GM12878 (cell line): ENCODE results near the gene MNAT1. TPM values are rescaled to one million over a fixed set of nuclear protein-coding genes. Genes with fewer than 3 reads are reported as not detected.

Experiments used
- ATAC-seq: fragments of 200-7000 bp; cut with Tn5 transposase; 3 replicates; pipeline ENCODE4 v1.9.1; 2020; ENCODE audit warnings: mild to moderate bottlenecking, moderate library complexity
- BruUV-seq: library from RNA; stranded (reverse); fragments of 400-500 nt; replicated peaks from 2 replicates; lab custom pipeline; 2021; lab: Mats Ljungman, UMichigan
- CTCF ChIA-PET: fragments of 300-600 bp; sonication (Branson Sonifier 250); formaldehyde crosslinking; extraction: SDS; loops from one replicate; lab custom pipeline; 2021; ENCODE audit warnings: inconsistent platforms; lab: Yijun Ruan, JAX
- POLR2A ChIA-PET: fragments of 350-600 bp; formaldehyde crosslinking; extraction: SDS; loops from one replicate; lab custom pipeline; 2021; ENCODE audit warnings: inconsistent platforms; lab: Charles Lee
- RAD21 ChIA-PET: fragments of 300-600 bp; sonication (Branson Sonifier 250); formaldehyde crosslinking; loops from one replicate; lab custom pipeline; 2023; ENCODE audit warnings: antibody characterized with exemption; ENCODE audit not compliant: unreplicated experiment; lab: Charles Lee
- SMC1A ChIA-PET: fragments of 300-600 bp; sonication (Branson Sonifier 250); formaldehyde crosslinking; loops from one replicate; lab custom pipeline; 2023; ENCODE audit not compliant: unreplicated experiment, uncharacterized antibody; lab: Charles Lee
- DNase-seq: peaks from one replicate; pipeline ENCODE4 v3.0.0-alpha.2; 2011; ENCODE audit warnings: low read depth, low spot score
- FAIRE-seq: peaks from 3 replicates; lab custom pipeline; 2011; peaks lifted over from hg19 to GRCh38; lab: Jason Lieb, UNC
- H2AFZ ChIP-seq: 2 replicates; pipeline ENCODE4 v1.6.0; 2011; ENCODE audit warnings: low read depth, low read length, control low read depth; ENCODE audit not compliant: control insufficient read depth
- H3K27ac ChIP-seq: 2 replicates; pipeline ENCODE4 v1.5.1; 2011; ENCODE audit warnings: control low read depth; ENCODE audit not compliant: control insufficient read depth, insufficient read depth
- H3K27me3 ChIP-seq, 2 experiments: replicated peaks in 1 of 2; 2 replicates each; pipeline versions ENCODE4 v1.6.0 to v1.6.1; 2011; ENCODE audit warnings: low read length in 1 of 2; ENCODE audit not compliant: control insufficient read depth in 2 of 2, insufficient read depth in 2 of 2
- H3K36me3 ChIP-seq, 2 experiments: 2 replicates each; pipeline ENCODE4 v1.5.1; 2011; ENCODE audit warnings: low read length in 1 of 2; ENCODE audit not compliant: control insufficient read depth in 2 of 2, insufficient read depth in 2 of 2
- H3K4me1 ChIP-seq: 2 replicates; pipeline ENCODE4 v1.6.1; 2011; ENCODE audit warnings: mild to moderate bottlenecking, low read length, moderate library complexity, mixed read lengths; ENCODE audit not compliant: control insufficient read depth, insufficient read depth
- H3K4me2 ChIP-seq: 2 replicates; pipeline ENCODE4 v1.6.0; 2011; ENCODE audit warnings: control low read depth; ENCODE audit not compliant: control insufficient read depth, insufficient read depth
- H3K4me3 ChIP-seq: fragments of 200-600 bp; sonication (generic); 2 replicates; pipeline ENCODE4 v1.5.1; 2016
- H3K79me2 ChIP-seq: 2 replicates; pipeline ENCODE4 v1.6.0; 2011; ENCODE audit warnings: low read length; ENCODE audit not compliant: control insufficient read depth, insufficient read depth
- H3K9ac ChIP-seq: 2 replicates; pipeline ENCODE4 v1.8.0; 2011; ENCODE audit warnings: low read length, control low read depth, mixed read lengths; ENCODE audit not compliant: control insufficient read depth, insufficient read depth
- H3K9me3 ChIP-seq: replicated peaks from 3 replicates; pipeline ENCODE4 v1.5.1; 2011; ENCODE audit warnings: mild to moderate bottlenecking, low read length; ENCODE audit not compliant: control insufficient read depth, insufficient read depth
- H4K20me1 ChIP-seq: 2 replicates; pipeline ENCODE4 v1.6.0; 2011; ENCODE audit not compliant: control insufficient read depth, insufficient read depth
- ATF3 ChIP-seq: IDR thresholded peaks from 2 replicates; pipeline ENCODE4 v1.6.1; 2011; ENCODE audit warnings: low read depth, mild to moderate bottlenecking, low read length, moderate library complexity, borderline replicate concordance; ENCODE audit errors: extremely low read depth
- JUNB ChIP-seq: IDR thresholded peaks from 2 replicates; pipeline ENCODE4 v1.6.1; 2016; ENCODE audit warnings: antibody characterized with exemption, mild to moderate bottlenecking
- MEF2B ChIP-seq: fragments of 450-650 bp; IDR thresholded peaks from 2 replicates; pipeline ENCODE4 v1.6.1; 2018; ENCODE audit warnings: mild to moderate bottlenecking, moderate library complexity; ENCODE audit not compliant: partially characterized antibody, poor library complexity, severe bottlenecking
- NFIC ChIP-seq: IDR thresholded peaks from 2 replicates; pipeline ENCODE4 v1.6.1; 2012; ENCODE audit warnings: low read depth, mild to moderate bottlenecking, inconsistent platforms, low read length, moderate library complexity
- NFXL1 ChIP-seq: fragments of 450-650 bp; IDR thresholded peaks from 2 replicates; pipeline ENCODE4 v1.6.1; 2017; ENCODE audit warnings: antibody characterized with exemption, mild to moderate bottlenecking, borderline replicate concordance
- RELA ChIP-seq: fragments of 450-650 bp; IDR thresholded peaks from 2 replicates; pipeline ENCODE4 v1.8.0; 2014; ENCODE audit warnings: borderline replicate concordance; ENCODE audit not compliant: partially characterized antibody
- SRF ChIP-seq, 2 experiments: IDR thresholded peaks; 2 replicates each; pipeline ENCODE4 v1.6.1; 2011; ENCODE audit warnings: low read depth in 2 of 2, low read length in 2 of 2, mild to moderate bottlenecking in 1 of 2, moderate library complexity in 1 of 2
- ZBTB40 ChIP-seq: fragments of 450-650 bp; IDR thresholded peaks from 2 replicates; pipeline ENCODE4 v1.6.1; 2016; ENCODE audit warnings: mild to moderate bottlenecking, moderate library complexity, borderline replicate concordance
- ZNF384 ChIP-seq: IDR thresholded peaks from 2 replicates; pipeline ENCODE4 v1.6.1; 2012; ENCODE audit warnings: low read depth, mild to moderate bottlenecking, low read length, improper control_type of control experiment, borderline replicate concordance
- WGBS: methylation state at CpG from one replicate; pipeline ENCODE4 v1.1.6; 2016; ENCODE audit warnings: low lambda C conversion rate; ENCODE audit not compliant: insufficient replicate concordance, insufficient coverage; ENCODE audit errors: missing lambda C conversion rate; 5-methylcytosine and 5-hydroxymethylcytosine counted together
- in situ Hi-C: fragments of 300-500 bp; cut with MboI; formaldehyde crosslinking; loops from 9 replicates; pipeline ENCODE4 v1.14.3; 2018; ENCODE audit warnings: mixed read lengths
- intact Hi-C: fragments of 100-400 bp; cut with micrococcal nuclease; formaldehyde crosslinking; loops from one replicate; pipeline ENCODE4 v1.14.2; 2022; ENCODE audit not compliant: unreplicated experiment
- polyA plus RNA-seq, 11 experiments: library from polyadenylated mRNA; depleted of rRNA in 4 of 11; unstranded in 6 of 11; stranded (reverse) in 5 of 11; fragments of >200 nt; fragmentation: Nextera tagmentation in 4 of 11; fragmentation: Illumina TruSeq in 1 of 11; extraction: Ambion mirVana in 4 of 11; extraction: Trizol in 1 of 11; gene quantifications; 1 replicate in 1 of 11; 2 replicates in 10 of 11; pipeline versions ENCODE4 v1.2.1 to v1.2.3, GENCODE V29; 2011 to 2016; ENCODE audit warnings: inconsistent platforms in 2 of 11, missing spikeins in 2 of 11, low read depth in 1 of 11
- total RNA-seq, 4 experiments: library from RNA; depleted of rRNA in 3 of 4; stranded (reverse); fragments of >200 nt in 3 of 4; fragmentation: Illumina TruSeq in 1 of 4; extraction: Trizol in 1 of 4; gene quantifications; 2 replicates each; pipeline versions ENCODE4 v1.2.1 to v1.2.3, GENCODE V29; 2013 to 2021

MNAT1 gene
- total and polyA plus RNA-seq, 10 of the 15 experiments (the other 5 are each of a cell fraction or from before 2014, with no cell fraction given), result 26.5 to 67.4 (median 40.8) TPM

- Histone ChIP-seq H3K4me1 (peaks cover 5% of the 10 kb centered on the region; the same call in 1 of the 2 replicates), H3K9ac (no peak overlapping the region), H3K9me3 (no peaks in the 10 kb centered on the region), H2AFZ (no peak overlapping the region), H3K36me3 (no peaks in the 10 kb centered on the region), H3K27ac (no peak overlapping the region), H3K4me3 (no peak overlapping the region), H4K20me1 (no peaks in the 10 kb centered on the region), H3K79me2 (no peaks in the 10 kb centered on the region), H3K4me2 (no peak overlapping the region), H3K27me3 (no peaks in the 10 kb centered on the region)
- ChIA-PET POLR2A (no interaction called here), SMC1A (no interaction called here), CTCF (no interaction called here), RAD21 (no interaction called here)
- no TSS peak for BruUV-seq
- WGBS, result 95% methylated on average over 4 of the region's 4 CpGs
- ATAC-seq (no peak), FAIRE-seq (no peak), DNase-seq (no peak)
- TF ChIP-seq ZBTB40 (no peak), NFXL1 (no peak), JUNB (no peak), SRF (IDR thresholded peaks at IDR 0.05; ENCODE audit: low read depth in 2 of 2, low read length in 2 of 2) (no peak), MEF2B (no peak), NFIC (no peak), ATF3 (no peak), ZNF384 (no peak), RELA (no peak)
- intact Hi-C loops, result no loop called here
- in situ Hi-C loops, result no loop called here
Observed at GRCh38 chr14:60819575-60819974, 85.0 kb downstream of the MNAT1 start.
